Stimulated activated CD4-positive, alpha-beta T cell treated with anti-CD3 and anti-CD28 coated beads, Interleukin-15, amount 100 ng/mL, for 1 hour (primary cell): ENCODE measurements around the gene RBM14.
"Not testable (repeated sequence)": the region's sequence is repeated elsewhere in the genome, so short reads cannot be mapped to it uniquely, and the experiment has no call there.

Experiments
- DNase-seq, 2 donors: peaks; one replicate each; pipeline ENCODE4 v3.0.0-alpha.2; 2020; ENCODE audit warnings: low read depth in 1 of 2, low spot score in 1 of 2

RBM14 gene

GRCh38 chr11:66598993-66599392 lies 17.4 kb upstream of the RBM14 start:
- DNase-seq = no peak

GRCh38 chr11:66600219-66600618 lies 16.2 kb upstream of the RBM14 start:
- DNase-seq = no peak

- no peak for DNase-seq
Observed at GRCh38 chr11:66600631-66601233, 15.7 kb upstream of the RBM14 start.

- no peak for DNase-seq
Observed at GRCh38 chr11:66603072-66603471, 13.4 kb upstream of the RBM14 start.

- no peak for DNase-seq
Observed at GRCh38 chr11:66604155-66604554, 12.3 kb upstream of the RBM14 start.

- not testable (repeated sequence) for DNase-seq
Observed at GRCh38 chr11:66606608-66607007, 9.8 kb upstream of the RBM14 start.

GRCh38 chr11:66607126-66607834 lies 9.2 kb upstream of the RBM14 start:
- no peak for DNase-seq

GRCh38 chr11:66609721-66610617 lies 6.5 kb upstream of the RBM14 start:
- DNase-seq = no peak

- DNase-seq = no peak
Observed at GRCh38 chr11:66612458-66612857, 4.0 kb upstream of the RBM14 start.

- no peak for DNase-seq
Observed at GRCh38 chr11:66614073-66614472, 2.4 kb upstream of the RBM14 start.

- no peak for DNase-seq
Observed at GRCh38 chr11:66617155-66617834, 865 bp downstream of the RBM14 start.

- no peak for DNase-seq
Observed at GRCh38 chr11:66619080-66619554, 2.7 kb downstream of the RBM14 start.

- no peak for DNase-seq
Observed at GRCh38 chr11:66624450-66624849, 8.0 kb downstream of the RBM14 start.

- no peak for DNase-seq
Observed at GRCh38 chr11:66625041-66625751, 8.8 kb downstream of the RBM14 start.

GRCh38 chr11:66625752-66626149 lies 9.3 kb downstream of the RBM14 start:
- DNase-seq = no peak

- no peak for DNase-seq
Observed at GRCh38 chr11:66626382-66626781, 10.0 kb downstream of the RBM14 start.

- no peak for DNase-seq
Observed at GRCh38 chr11:66626926-66627325, 10.5 kb downstream of the RBM14 start.

GRCh38 chr11:66628061-66628603 lies 11.7 kb downstream of the RBM14 start:
- no peak for DNase-seq

GRCh38 chr11:66629356-66629755 lies 12.9 kb downstream of the RBM14 start:
- no peak for DNase-seq

GRCh38 chr11:66631883-66632282 lies 15.5 kb downstream of the RBM14 start:
- DNase-seq = no peak
